ENCODE measurements around the gene ABLIM1. TPM values are rescaled to one million over a fixed set of nuclear protein-coding genes. Genes with fewer than 3 reads are reported as not detected.

Gene ABLIM1
- total RNA-seq, 4 donors from 2014 or later = 56.9 to 108 (median 96.1) TPM

DNA sequence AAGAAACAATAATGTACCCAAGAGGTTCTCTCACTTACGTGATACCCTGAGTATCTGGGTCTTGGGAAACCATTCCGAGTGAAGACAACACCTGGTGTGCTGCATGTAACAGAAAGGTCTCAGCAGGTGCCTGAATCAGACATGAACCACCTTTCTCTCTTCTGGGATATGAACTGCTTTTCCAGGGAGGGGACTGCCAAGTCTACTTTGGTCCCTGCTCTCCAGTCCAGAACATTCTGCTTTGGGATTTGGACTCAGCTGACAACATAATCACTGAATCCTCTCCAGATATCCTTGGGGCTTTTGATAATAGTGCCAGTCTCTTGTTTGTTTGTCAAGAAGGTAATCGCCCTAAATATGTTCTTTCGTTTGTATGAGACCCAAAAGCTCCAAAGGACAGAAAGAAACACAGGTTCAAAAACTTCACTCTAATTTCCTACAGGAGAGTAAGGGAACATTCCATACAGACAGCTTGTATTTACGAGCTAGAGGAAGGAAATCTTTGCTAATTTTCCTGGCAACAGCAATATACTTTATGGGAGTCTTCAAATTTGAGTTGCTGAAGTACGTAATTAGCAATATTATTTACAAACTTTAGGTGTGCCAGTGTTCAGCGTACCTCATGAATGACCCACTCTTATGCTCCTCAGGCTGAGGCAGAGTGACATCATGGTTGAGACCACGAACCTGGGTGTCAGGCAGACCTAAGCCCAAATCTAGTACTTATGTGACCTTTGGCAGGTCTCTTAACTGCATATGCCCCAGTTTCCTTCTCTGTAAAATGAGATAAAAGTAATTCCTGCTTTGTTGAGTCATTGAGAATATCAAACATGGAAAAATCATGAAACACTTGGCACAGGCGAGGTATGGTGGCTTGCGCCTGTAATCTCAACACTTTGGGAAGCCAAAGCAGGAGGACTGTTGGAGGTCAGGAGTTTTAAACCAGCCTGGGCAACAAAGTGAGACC is 5.4 kb downstream of the ABLIM1 start:
- Histone ChIP-seq H3K4me1 (peaks cover 5 to 62% (median 27%) of the 10 kb centered on the region in 4 donors), H3K27ac (peak overlapping the region; percentile 40 to 65 (median 55)), H3K9me3 (no peaks in the 10 kb centered on the region), H3K4me3 (no peak overlapping the region), H3K36me3 (no peaks in the 10 kb centered on the region), H3K27me3 (no peaks in the 10 kb centered on the region)
- DNase-seq = no peak
- TF ChIP-seq POLR2AphosphoS5 (IDR thresholded peaks at IDR 0.05) = no peak
- TF ChIP-seq, protein P1, sequence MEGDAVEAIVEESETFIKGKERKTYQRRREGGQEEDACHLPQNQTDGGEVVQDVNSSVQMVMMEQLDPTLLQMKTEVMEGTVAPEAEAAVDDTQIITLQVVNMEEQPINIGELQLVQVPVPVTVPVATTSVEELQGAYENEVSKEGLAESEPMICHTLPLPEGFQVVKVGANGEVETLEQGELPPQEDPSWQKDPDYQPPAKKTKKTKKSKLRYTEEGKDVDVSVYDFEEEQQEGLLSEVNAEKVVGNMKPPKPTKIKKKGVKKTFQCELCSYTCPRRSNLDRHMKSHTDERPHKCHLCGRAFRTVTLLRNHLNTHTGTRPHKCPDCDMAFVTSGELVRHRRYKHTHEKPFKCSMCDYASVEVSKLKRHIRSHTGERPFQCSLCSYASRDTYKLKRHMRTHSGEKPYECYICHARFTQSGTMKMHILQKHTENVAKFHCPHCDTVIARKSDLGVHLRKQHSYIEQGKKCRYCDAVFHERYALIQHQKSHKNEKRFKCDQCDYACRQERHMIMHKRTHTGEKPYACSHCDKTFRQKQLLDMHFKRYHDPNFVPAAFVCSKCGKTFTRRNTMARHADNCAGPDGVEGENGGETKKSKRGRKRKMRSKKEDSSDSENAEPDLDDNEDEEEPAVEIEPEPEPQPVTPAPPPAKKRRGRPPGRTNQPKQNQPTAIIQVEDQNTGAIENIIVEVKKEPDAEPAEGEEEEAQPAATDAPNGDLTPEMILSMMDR (IDR thresholded peaks at IDR 0.05) = peak in 2 of 5 experiments; percentile 27 to 37
- 55 to 66% methylated on average over 7 to 10 of the region's 10 CpGs for WGBS, 2 donors (ENCODE audit: low coverage in 1 of 2)
- intact Hi-C loops (cut with DNase I; ENCODE audit: low total_unique reads) = loop anchor here (10.0 kb wide), 1 partner anchor 658 kb away; no protein-coding TSS in a partner anchor
- in situ Hi-C loops (cut with MboI; ENCODE audit: low pct_ligation_motif_present in 1 of 4, low pct_unique_long_range_greater_than_20kb in 1 of 4, low sequenced_read_pairs in 3 of 4) = no loop called here

DNA sequence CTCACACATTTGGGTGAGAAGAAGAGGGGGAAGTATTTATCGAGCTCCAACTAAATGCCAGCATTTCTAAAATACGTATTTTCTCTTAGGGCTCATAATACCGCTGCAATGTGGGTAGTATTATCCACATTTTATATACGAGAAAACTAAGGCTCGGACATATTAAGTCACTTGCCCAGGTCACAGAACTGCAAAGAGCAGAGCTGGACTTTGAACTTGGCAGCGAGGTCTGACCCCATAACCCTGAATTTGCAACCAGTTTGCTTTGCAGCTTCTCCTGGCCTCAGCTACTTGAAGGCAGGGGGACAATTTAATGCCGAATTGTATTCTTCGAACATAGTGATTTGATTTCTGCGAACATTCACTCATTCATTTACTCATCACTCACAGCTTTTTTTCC is 7.2 kb downstream of the ABLIM1 start:
- Histone ChIP-seq H3K4me3 (no peak overlapping the region), H3K9me3 (no peaks in the 10 kb centered on the region), H3K27me3 (no peaks in the 10 kb centered on the region), H3K4me1 (peaks cover 13 to 80% (median 39%) of the 10 kb centered on the region in 4 donors), H3K36me3 (no peaks in the 10 kb centered on the region), H3K27ac (no peak overlapping the region)
- 86 to 94% methylated on average over 9 of the region's 9 CpGs for WGBS, 2 donors (ENCODE audit: low coverage in 1 of 2)
- in situ Hi-C loops (cut with MboI; ENCODE audit: low pct_ligation_motif_present in 1 of 4, low pct_unique_long_range_greater_than_20kb in 1 of 4, low sequenced_read_pairs in 3 of 4) (no loop called here), intact Hi-C loops (cut with DNase I; ENCODE audit: low total_unique reads) (loop anchor here (10.0 kb wide), 1 partner anchor 656 kb away; no protein-coding TSS in a partner anchor)
- DNase-seq = no peak
- no peak for TF ChIP-seq POLR2A (IDR thresholded peaks at IDR 0.05)
- no peak for TF ChIP-seq POLR2AphosphoS5 (IDR thresholded peaks at IDR 0.05)
- no peak for TF ChIP-seq EP300 (IDR thresholded peaks at IDR 0.05; ENCODE audit: low read depth)
- TF ChIP-seq, protein P1 (IDR thresholded peaks at IDR 0.05) = no peak

DNA sequence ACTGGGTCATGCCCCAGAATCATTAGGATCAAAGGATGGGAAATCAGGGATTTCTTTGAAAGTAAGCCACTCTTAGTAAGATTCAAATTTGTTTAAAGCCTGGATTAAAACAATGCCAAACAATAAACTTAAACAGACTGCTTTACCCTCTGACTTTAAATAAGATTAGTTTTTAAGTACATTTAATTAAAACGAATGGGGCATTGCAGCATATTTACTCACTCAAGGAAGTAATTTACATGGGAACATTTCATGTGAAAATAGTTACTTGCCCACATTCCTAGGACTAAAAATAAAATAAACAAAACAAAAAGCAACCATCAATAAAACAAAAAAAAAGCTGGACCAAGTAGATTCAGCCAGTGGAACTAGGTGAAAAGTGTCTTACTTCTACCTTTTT is 7.8 kb downstream of the ABLIM1 start:
- Histone ChIP-seq H3K27ac (peak overlapping the region in 1 of 4 donors; percentile 46), H3K27me3 (no peaks in the 10 kb centered on the region), H3K9me3 (no peaks in the 10 kb centered on the region), H3K4me1 (peaks cover 13 to 86% (median 40%) of the 10 kb centered on the region in 4 donors), H3K36me3 (no peaks in the 10 kb centered on the region), H3K4me3 (no peak overlapping the region)
- intact Hi-C loops (cut with DNase I; ENCODE audit: low total_unique reads) (loop anchor here (10.0 kb wide), 1 partner anchor 655 kb away; no protein-coding TSS in a partner anchor), in situ Hi-C loops (cut with MboI; ENCODE audit: low pct_ligation_motif_present in 1 of 4, low pct_unique_long_range_greater_than_20kb in 1 of 4, low sequenced_read_pairs in 3 of 4) (no loop called here)
- 31 to 50% methylated on average over 1 of the region's 1 CpG for WGBS, 2 donors (ENCODE audit: low coverage in 1 of 2)
- TF ChIP-seq EP300 (IDR thresholded peaks at IDR 0.05; ENCODE audit: low read depth) (no peak), POLR2A (IDR thresholded peaks at IDR 0.05) (no peak), POLR2AphosphoS5 (IDR thresholded peaks at IDR 0.05) (no peak)
- TF ChIP-seq, protein P1 (IDR thresholded peaks at IDR 0.05) = no peak
- no peak for DNase-seq

DNA sequence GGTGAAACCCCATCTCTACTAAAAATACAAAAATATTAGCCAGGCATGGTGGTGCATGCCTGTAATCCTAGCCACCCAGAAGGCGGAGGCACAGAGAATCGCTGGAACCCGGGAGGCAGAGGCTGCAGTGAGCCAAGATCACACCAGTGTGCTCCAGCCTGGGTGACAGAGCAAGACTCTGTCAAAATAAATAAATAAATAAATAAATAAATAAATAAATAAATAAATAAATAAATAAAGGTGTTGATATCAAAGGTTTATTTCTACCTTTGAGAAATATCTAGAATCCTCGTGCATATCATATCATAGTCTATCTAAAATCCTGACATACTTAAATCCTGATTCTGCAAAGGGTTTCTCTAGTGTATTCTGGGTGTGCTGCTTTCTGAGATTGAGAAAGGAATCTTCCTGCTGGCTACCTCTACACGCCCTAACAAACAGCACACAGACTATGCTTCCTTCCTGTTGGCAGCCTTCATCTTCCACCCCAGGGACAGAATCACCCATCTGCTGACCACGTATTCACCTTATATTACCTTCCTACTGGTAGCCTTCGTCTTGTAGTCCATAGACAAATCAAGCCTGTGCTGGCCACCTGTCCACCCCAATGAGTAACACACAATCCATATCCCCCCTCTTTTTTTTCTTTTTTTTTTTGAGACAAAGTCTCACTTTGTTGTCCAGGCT is 8.7 kb downstream of the ABLIM1 start:
- 68 to 71% methylated on average over 4 to 7 of the region's 7 CpGs for WGBS, 2 donors (ENCODE audit: low coverage in 1 of 2)
- Histone ChIP-seq H3K36me3 (no peaks in the 10 kb centered on the region), H3K9me3 (no peaks in the 10 kb centered on the region), H3K4me3 (no peak overlapping the region), H3K4me1 (peaks cover 13 to 83% (median 40%) of the 10 kb centered on the region in 4 donors), H3K27ac (peak overlapping the region in 1 of 4 donors; percentile 46), H3K27me3 (no peaks in the 10 kb centered on the region)
- no peak for DNase-seq
- in situ Hi-C loops (cut with MboI; ENCODE audit: low pct_ligation_motif_present in 1 of 4, low pct_unique_long_range_greater_than_20kb in 1 of 4, low sequenced_read_pairs in 3 of 4) (no loop called here), intact Hi-C loops (cut with DNase I; ENCODE audit: low total_unique reads) (no loop called here)
- TF ChIP-seq, protein P1 (IDR thresholded peaks at IDR 0.05) = no peak
- no peak for TF ChIP-seq EP300 (IDR thresholded peaks at IDR 0.05; ENCODE audit: low read depth)

All from transverse colon (tissue), 4 donors.